Endothelial cell of umbilical vein (primary cell): Measurements from ENCODE around the gene FBXW7. TPM values are rescaled to one million over a fixed set of nuclear protein-coding genes. Genes with fewer than 3 reads are reported as not detected.

Experiments
- BruUV-seq: library from RNA; stranded (reverse); fragments of 400-500 nt; replicated peaks from 2 replicates; lab custom pipeline; 2021; lab: Mats Ljungman, UMichigan
- CTCF ChIA-PET: fragments of 300-600, 350-600 bp; sonication (Branson Sonifier 250); formaldehyde crosslinking; loops from one replicate; lab custom pipeline; 2021; ENCODE audit warnings: antibody characterized with exemption, inconsistent platforms; lab: Charles Lee
- POLR2A ChIA-PET: fragments of 300-600, 350-600 bp; sonication (Branson Sonifier 250); formaldehyde crosslinking; loops from one replicate; lab custom pipeline; 2021; ENCODE audit warnings: antibody characterized with exemption, inconsistent platforms; lab: Charles Lee
- DNase-seq: peaks from one replicate; pipeline ENCODE4 v3.0.0-alpha.2; 2011; ENCODE audit warnings: low read depth, low spot score
- FAIRE-seq: peaks from 2 replicates; lab custom pipeline; 2011; peaks lifted over from hg19 to GRCh38; lab: Jason Lieb, UNC
- H2AFZ ChIP-seq: 2 replicates; pipeline ENCODE4 v1.6.0; 2012; ENCODE audit warnings: low read depth, low read length, control low read depth, inconsistent platforms
- H3K27ac ChIP-seq: 2 replicates; pipeline ENCODE4 v1.5.1; 2011; ENCODE audit warnings: low read depth, mild to moderate bottlenecking, control low read depth, low read length, moderate library complexity; ENCODE audit not compliant: insufficient read depth
- H3K27me3 ChIP-seq, 2 experiments: 2 replicates each; pipeline versions ENCODE4 v1.6.0 to v1.6.1; 2011; ENCODE audit warnings: low read length in 2 of 2, mixed read lengths in 1 of 2; ENCODE audit not compliant: control insufficient read depth in 2 of 2, insufficient read depth in 2 of 2
- H3K36me3 ChIP-seq, 2 experiments: 2 replicates in 1 of 2; 3 replicates in 1 of 2; pipeline ENCODE4 v1.5.1; 2011; ENCODE audit warnings: low read length in 2 of 2, mild to moderate bottlenecking in 1 of 2, moderate library complexity in 1 of 2; ENCODE audit not compliant: control insufficient read depth in 2 of 2, insufficient read depth in 2 of 2; ENCODE audit errors: extremely low read depth in 1 of 2
- H3K4me1 ChIP-seq: 3 replicates; pipeline ENCODE4 v1.5.1; 2011; ENCODE audit warnings: mild to moderate bottlenecking, low read length; ENCODE audit not compliant: control insufficient read depth, insufficient read depth; ENCODE audit errors: extremely low read depth
- H3K4me2 ChIP-seq: 2 replicates; pipeline ENCODE4 v1.6.1; 2011; ENCODE audit warnings: low read length, control low read depth, mixed read lengths; ENCODE audit not compliant: insufficient read depth
- H3K4me3 ChIP-seq, 3 experiments: fragments of 200-600 bp in 1 of 3; sonication (generic), shearing (Covaris generic) in 1 of 3; replicated peaks in 1 of 3; 2 replicates each; pipeline ENCODE4 v1.5.1; 2011 to 2016; ENCODE audit warnings: control low read depth in 3 of 3, low read length in 3 of 3, mild to moderate bottlenecking in 2 of 3, inconsistent platforms in 1 of 3, low read depth in 1 of 3, moderate library complexity in 1 of 3; ENCODE audit not compliant: insufficient read depth in 1 of 3
- H3K79me2 ChIP-seq: 2 replicates; pipeline ENCODE4 v1.6.0; 2012; ENCODE audit warnings: low read length, inconsistent platforms; ENCODE audit not compliant: control insufficient read depth, insufficient read depth
- H3K9ac ChIP-seq: replicated peaks from 2 replicates; pipeline ENCODE3; 2011; ENCODE audit warnings: low read length, control low read depth; ENCODE audit not compliant: insufficient read depth; ENCODE audit errors: extremely low read depth
- H3K9me1 ChIP-seq: replicated peaks from 3 replicates; pipeline ENCODE4 v1.6.0; 2011; ENCODE audit warnings: mild to moderate bottlenecking, low read length; ENCODE audit not compliant: control insufficient read depth, insufficient read depth; ENCODE audit errors: extremely low read depth
- H3K9me3 ChIP-seq: replicated peaks from 2 replicates; pipeline ENCODE4 v1.5.1; 2012; ENCODE audit warnings: low read length, inconsistent platforms; ENCODE audit not compliant: control insufficient read depth, insufficient read depth
- H4K20me1 ChIP-seq: replicated peaks from 2 replicates; pipeline ENCODE3; 2011; ENCODE audit warnings: mild to moderate bottlenecking, low read length; ENCODE audit not compliant: control insufficient read depth, insufficient read depth; ENCODE audit errors: extremely low read depth
- CTCF ChIP-seq, 2 donors: IDR thresholded peaks; 1 replicate in 1 of 2; 2 replicates in 1 of 2; pipeline ENCODE4 v1.5.1; 2011; ENCODE audit warnings: low read length in 2 of 2, mild to moderate bottlenecking in 2 of 2, moderate library complexity in 2 of 2, control low read depth in 1 of 2, inconsistent platforms in 1 of 2, low read depth in 1 of 2; ENCODE audit not compliant: insufficient read depth in 1 of 2; ENCODE audit errors: extremely low read depth in 1 of 2
- EZH2 ChIP-seq: IDR thresholded peaks from 2 replicates; pipeline ENCODE4 v1.6.1; 2012; ENCODE audit warnings: borderline replicate concordance, low read depth, mild to moderate bottlenecking, moderate library complexity, low read length, inconsistent platforms; ENCODE audit not compliant: severe bottlenecking
- FOS ChIP-seq: IDR thresholded peaks from 2 replicates; pipeline ENCODE4 v1.6.1; 2011; ENCODE audit warnings: mild to moderate bottlenecking, low read length, moderate library complexity, borderline replicate concordance; ENCODE audit not compliant: insufficient read depth
- GATA2 ChIP-seq: IDR thresholded peaks from 2 replicates; pipeline ENCODE4 v1.7.0; 2011; ENCODE audit warnings: low read depth, mild to moderate bottlenecking, moderate library complexity, mixed read lengths, low read length; ENCODE audit not compliant: insufficient read length, insufficient read depth
- JUN ChIP-seq: IDR thresholded peaks from 2 replicates; pipeline ENCODE4 v1.6.1; 2011; ENCODE audit warnings: borderline replicate concordance, low read depth; ENCODE audit not compliant: insufficient read length, insufficient read depth
- MAX ChIP-seq: IDR thresholded peaks from 2 replicates; pipeline ENCODE4 v1.6.1; 2011; ENCODE audit not compliant: insufficient read depth, insufficient read length
- MYC ChIP-seq: IDR thresholded peaks from one replicate; pipeline ENCODE4 v1.6.1; 2011; ENCODE audit warnings: mild to moderate bottlenecking, low read depth, low read length
- POLR2A ChIP-seq: IDR thresholded peaks from 2 replicates; pipeline ENCODE4 v1.6.1; 2012; ENCODE audit warnings: low read depth, mild to moderate bottlenecking, control low read depth, low read length
- POLR2AphosphoS5 ChIP-seq: IDR thresholded peaks from 2 replicates; pipeline ENCODE4 v1.6.1; 2012; ENCODE audit warnings: low read depth, mild to moderate bottlenecking, control low read depth, low read length, moderate library complexity; ENCODE audit not compliant: insufficient read depth
- dilution Hi-C: fragments of 300-500 bp; cut with MboI; formaldehyde crosslinking; loops from one replicate; pipeline ENCODE4 v1.15.0; 2019; ENCODE audit warnings: low sequenced_read_pairs; ENCODE audit not compliant: extremely low pct_ligation_motif_present
- intact Hi-C: fragments of 100-400 bp; cut with micrococcal nuclease; formaldehyde crosslinking; loops from one replicate; pipeline ENCODE4 v1.10.0; 2022
- polyA plus RNA-seq, 4 experiments: library from polyadenylated mRNA; depleted of rRNA in 3 of 4; stranded (reverse) in 3 of 4; unstranded in 1 of 4; fragments of >200 nt; gene quantifications; 2 replicates each; pipeline versions ENCODE4 v1.2.1 to v1.2.3, GENCODE V29; 2011 to 2012; ENCODE audit warnings: missing spikeins in 1 of 4
- total RNA-seq: library from RNA; stranded (reverse); gene quantifications from 2 replicates; pipeline ENCODE4 v1.2.3, GENCODE V29; 2021

The FBXW7 gene
- total and polyA plus RNA-seq, 2 donors (not counting 3 experiments of a cell fraction or from before 2014, with no cell fraction given) = 7.0 to 28.1 TPM

DNA sequence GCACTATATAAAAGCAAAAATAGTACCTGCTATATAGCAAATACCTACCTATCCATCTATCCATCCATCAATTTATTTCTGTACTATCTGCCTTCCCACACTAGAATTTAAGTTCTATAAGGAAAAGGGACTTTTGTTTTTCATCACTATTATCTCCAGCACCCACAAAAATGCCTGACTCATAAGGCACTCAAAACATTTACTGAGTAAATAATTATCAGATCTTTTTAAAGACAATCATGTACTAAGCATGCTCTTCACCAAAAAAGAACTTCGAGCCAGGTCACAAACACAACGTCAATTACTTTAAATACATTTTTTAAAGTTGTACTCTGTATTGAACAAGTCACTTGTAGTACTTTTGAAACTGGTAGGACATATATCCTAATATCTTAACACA is 119.9 kb downstream of the FBXW7 start:
- Histone ChIP-seq H3K36me3 (no peaks in the 10 kb centered on the region), H4K20me1 (no peaks in the 10 kb centered on the region), H3K9ac (no peak overlapping the region), H3K4me2 (no peak overlapping the region), H3K9me3 (no peaks in the 10 kb centered on the region), H3K4me1 (no peaks in the 10 kb centered on the region), H3K4me3 (no peak overlapping the region), H3K27me3 (no peaks in the 10 kb centered on the region), H3K9me1 (no peaks in the 10 kb centered on the region), H3K27ac (no peak overlapping the region), H3K79me2 (peaks cover 24% of the 10 kb centered on the region), H2AFZ (no peak overlapping the region)
- TF ChIP-seq GATA2 (no peak), MAX (no peak), POLR2A (no peak)
- no peak for FAIRE-seq
- no TSS peak for BruUV-seq
- ChIA-PET POLR2A (no interaction called here), CTCF (interaction anchor here (0.8 kb wide), 1 partner anchor 9 kb away, joined by 3 read pairs; no protein-coding TSS in a partner anchor)
- intact Hi-C loops (no loop called here), dilution Hi-C loops (no loop called here)
- DNase-seq = no peak

GRCh38 chr4:152408514-152409327 is 127.2 kb downstream of the FBXW7 start:
- no TSS peak for BruUV-seq
- H3K27me3 ChIP-seq = no peaks in the 10 kb centered on the region
- no peak overlapping the region for H3K9ac ChIP-seq
- H4K20me1 ChIP-seq = no peaks in the 10 kb centered on the region
- intact Hi-C loops (loop anchor here (1.0 to 5.0 kb wide), 3 partner anchors 232 to 719 kb away; no protein-coding TSS in a partner anchor), dilution Hi-C loops (no loop called here)
- DNase-seq (peak; percentile 42), FAIRE-seq (peak; percentile 33)
- no peak overlapping the region for H3K4me2 ChIP-seq
- H3K36me3 ChIP-seq = no peaks in the 10 kb centered on the region
- no peaks in the 10 kb centered on the region for H3K9me3 ChIP-seq
- no peak overlapping the region for H3K27ac ChIP-seq
- H3K4me3 ChIP-seq = no peak overlapping the region
- H3K9me1 ChIP-seq = no peaks in the 10 kb centered on the region
- CTCF ChIA-PET = interaction anchor here (0.7 to 2.7 kb wide), 19 partner anchors 8 to 719 kb away, joined by 3 to 10 read pairs (median 4); no protein-coding TSS in a partner anchor
- H3K79me2 ChIP-seq = peaks cover 5% of the 10 kb centered on the region
- H3K4me1 ChIP-seq = no peaks in the 10 kb centered on the region
- no peak overlapping the region for H2AFZ ChIP-seq
- TF ChIP-seq CTCF (IDR thresholded peaks at IDR 0.05; ENCODE audit: extremely low read depth in 1 of 2, insufficient read depth in 1 of 2, low read depth in 1 of 2, low read length in 2 of 2) = peak; percentile 43 to 50
- peak; percentile 9 for TF ChIP-seq GATA2
- TF ChIP-seq MAX = no peak
- TF ChIP-seq POLR2A = no peak
- no peak for TF ChIP-seq JUN
- no peak for TF ChIP-seq FOS
- TF ChIP-seq EZH2 = no peak
- TF ChIP-seq MYC = no peak
- no peak for TF ChIP-seq POLR2AphosphoS5
- POLR2A ChIA-PET = no interaction called here
